Measurements from ENCODE around the gene SLC27A3. TPM values are rescaled to one million over a fixed set of nuclear protein-coding genes. Genes with fewer than 3 reads are reported as not detected.
A peak's percentile ranks its signal among the peaks of the same experiment; 100 is the strongest.
"Not testable (repeated sequence)": the region's sequence is repeated elsewhere in the genome, so short reads cannot be mapped to it uniquely, and the experiment has no call there.

Gene SLC27A3
- total RNA-seq, 1 donor from 2014 or later = 11.5 TPM

DNA sequence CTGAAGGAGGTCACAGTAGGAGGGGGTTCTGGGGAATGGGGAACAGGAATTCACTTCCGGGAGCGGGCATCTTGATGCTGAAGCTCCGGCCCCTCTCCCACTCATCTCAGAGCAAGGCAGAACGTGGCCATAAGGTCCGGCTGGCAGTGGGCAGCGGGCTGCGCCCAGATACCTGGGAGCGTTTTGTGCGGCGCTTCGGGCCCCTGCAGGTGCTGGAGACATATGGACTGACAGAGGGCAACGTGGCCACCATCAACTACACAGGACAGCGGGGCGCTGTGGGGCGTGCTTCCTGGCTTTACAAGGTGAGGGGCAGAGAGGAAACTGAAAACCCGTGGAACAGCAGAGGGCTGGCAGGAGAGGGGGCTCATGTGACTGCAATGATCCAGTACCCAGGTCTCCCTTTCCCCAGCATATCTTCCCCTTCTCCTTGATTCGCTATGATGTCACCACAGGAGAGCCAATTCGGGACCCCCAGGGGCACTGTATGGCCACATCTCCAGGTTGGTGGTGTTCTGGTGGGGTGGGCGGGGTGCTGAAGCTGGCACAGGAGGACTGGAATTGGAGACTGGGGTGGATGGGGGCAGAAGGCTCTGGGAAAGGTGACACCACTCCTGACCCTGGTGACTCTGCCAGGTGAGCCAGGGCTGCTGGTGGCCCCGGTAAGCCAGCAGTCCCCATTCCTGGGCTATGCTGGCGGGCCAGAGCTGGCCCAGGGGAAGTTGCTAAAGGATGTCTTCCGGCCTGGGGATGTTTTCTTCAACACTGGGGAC lies 3.0 kb downstream of the SLC27A3 start:
- H3K4me3 Mint-ChIP-seq (ENCODE audit: low read depth) = no peak overlapping the region
- no peaks in the 10 kb centered on the region for H3K27me3 Mint-ChIP-seq (ENCODE audit: low read depth)
- no peak for DNase-seq (ENCODE audit: low spot score)

DNA sequence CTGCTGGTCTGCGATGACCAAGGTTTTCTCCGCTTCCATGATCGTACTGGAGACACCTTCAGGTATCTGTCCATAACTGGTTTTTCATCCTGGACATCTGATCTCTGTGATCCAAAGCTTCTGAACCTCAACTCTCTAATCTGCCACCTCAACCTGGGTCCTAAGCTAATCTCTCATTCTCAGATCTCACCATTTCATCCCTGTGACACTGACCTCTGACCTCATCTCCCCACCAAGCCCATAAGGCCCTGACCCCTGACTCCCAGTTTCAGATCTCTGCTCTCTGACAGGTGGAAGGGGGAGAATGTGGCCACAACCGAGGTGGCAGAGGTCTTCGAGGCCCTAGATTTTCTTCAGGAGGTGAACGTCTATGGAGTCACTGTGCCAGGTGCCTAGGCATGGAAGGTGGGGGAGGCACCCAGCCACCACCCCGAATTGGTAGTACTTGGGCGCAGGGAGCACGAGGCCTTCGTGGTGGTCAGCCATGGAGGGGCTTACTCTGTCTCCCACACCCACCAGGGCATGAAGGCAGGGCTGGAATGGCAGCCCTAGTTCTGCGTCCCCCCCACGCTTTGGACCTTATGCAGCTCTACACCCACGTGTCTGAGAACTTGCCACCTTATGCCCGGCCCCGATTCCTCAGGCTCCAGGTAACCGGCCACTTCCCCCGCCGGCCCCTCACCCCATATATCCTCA lies 3.8 kb downstream of the SLC27A3 start:
- H3K4me3 Mint-ChIP-seq (ENCODE audit: low read depth) = no peak overlapping the region
- no peaks in the 10 kb centered on the region for H3K27me3 Mint-ChIP-seq (ENCODE audit: low read depth)
- H3K4me1 Mint-ChIP-seq (ENCODE audit: low read depth) = peaks cover 24% of the 10 kb centered on the region
- intact Hi-C loops (cut with micrococcal nuclease) = no loop called here
- peaks cover 17% of the 10 kb centered on the region for H3K36me3 Mint-ChIP-seq (ENCODE audit: low read depth)
- no peaks in the 10 kb centered on the region for H3K9me3 Mint-ChIP-seq
- DNase-seq (ENCODE audit: low spot score) = no peak
- no peak overlapping the region for H3K27ac Mint-ChIP-seq

More for the DNA sequence above, 3.0 kb downstream of the SLC27A3 start:
- H3K36me3 Mint-ChIP-seq (ENCODE audit: low read depth) = peaks cover 23% of the 10 kb centered on the region
- H3K4me1 Mint-ChIP-seq (ENCODE audit: low read depth) = peaks cover 25% of the 10 kb centered on the region
- intact Hi-C loops (cut with micrococcal nuclease) = no loop called here
- no peak overlapping the region for H3K27ac Mint-ChIP-seq
- H3K9me3 Mint-ChIP-seq = no peaks in the 10 kb centered on the region

DNA sequence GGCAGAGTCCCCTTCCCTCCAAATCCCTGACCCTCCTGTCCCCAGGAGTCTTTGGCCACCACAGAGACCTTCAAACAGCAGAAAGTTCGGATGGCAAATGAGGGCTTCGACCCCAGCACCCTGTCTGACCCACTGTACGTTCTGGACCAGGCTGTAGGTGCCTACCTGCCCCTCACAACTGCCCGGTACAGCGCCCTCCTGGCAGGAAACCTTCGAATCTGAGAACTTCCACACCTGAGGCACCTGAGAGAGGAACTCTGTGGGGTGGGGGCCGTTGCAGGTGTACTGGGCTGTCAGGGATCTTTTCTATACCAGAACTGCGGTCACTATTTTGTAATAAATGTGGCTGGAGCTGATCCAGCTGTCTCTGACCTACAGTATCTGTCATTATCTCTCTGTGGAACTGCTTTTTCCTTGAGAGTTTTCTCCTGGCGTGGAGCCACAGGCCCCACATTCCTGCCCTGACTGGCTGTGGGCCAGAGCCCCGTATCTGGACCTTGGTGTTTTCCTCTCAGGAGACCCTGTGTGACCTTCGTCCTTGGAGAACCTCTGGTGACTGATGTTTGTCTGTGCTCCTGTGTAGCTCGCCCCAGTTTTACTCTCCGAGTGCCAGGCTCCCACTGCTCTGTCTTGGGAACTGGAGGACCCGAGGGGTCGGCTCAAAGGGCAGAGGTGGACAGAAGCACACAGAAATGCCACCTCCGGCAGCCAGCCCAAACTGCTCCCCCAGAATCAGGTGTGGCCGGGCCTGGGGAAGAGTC lies 4.8 kb downstream of the SLC27A3 start:
- H3K27me3 Mint-ChIP-seq (ENCODE audit: low read depth) = no peaks in the 10 kb centered on the region
- intact Hi-C loops (cut with micrococcal nuclease) = no loop called here

DNA sequence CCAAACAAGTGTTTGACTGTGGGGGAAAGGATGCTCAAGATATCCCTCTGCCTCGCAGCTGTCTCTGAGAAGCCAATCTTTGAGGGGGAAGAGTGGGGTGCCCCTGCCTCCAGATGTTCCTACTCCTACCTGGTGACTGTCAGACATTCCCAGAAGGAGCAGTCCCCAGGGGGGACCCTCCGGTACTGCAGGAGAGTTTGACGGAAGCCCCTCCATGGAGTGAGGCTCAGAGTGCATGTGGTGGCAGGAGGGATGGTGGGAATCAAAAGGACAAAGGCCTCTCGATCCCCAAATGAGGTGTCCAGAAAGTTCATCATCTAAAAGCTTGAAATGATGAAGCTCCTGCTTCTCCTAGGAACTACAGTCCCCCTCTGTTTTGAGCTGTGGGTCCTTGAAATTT lies 5.3 kb downstream of the SLC27A3 start:
- Mint-ChIP-seq H3K9me3 (no peaks in the 10 kb centered on the region), H3K36me3 (ENCODE audit: low read depth) (peaks cover 8% of the 10 kb centered on the region), H3K4me1 (ENCODE audit: low read depth) (peaks cover 14% of the 10 kb centered on the region), H3K27ac (no peak overlapping the region), H3K27me3 (ENCODE audit: low read depth) (no peaks in the 10 kb centered on the region), H3K4me3 (ENCODE audit: low read depth) (no peak overlapping the region)
- no peak for DNase-seq (ENCODE audit: low spot score)
- intact Hi-C loops (cut with micrococcal nuclease) = no loop called here

More for the DNA sequence above, 4.8 kb downstream of the SLC27A3 start:
- H3K4me1 Mint-ChIP-seq (ENCODE audit: low read depth) = peaks cover 14% of the 10 kb centered on the region
- no peaks in the 10 kb centered on the region for H3K9me3 Mint-ChIP-seq
- H3K27ac Mint-ChIP-seq = no peak overlapping the region
- no peak overlapping the region for H3K4me3 Mint-ChIP-seq (ENCODE audit: low read depth)
- no peak for DNase-seq (ENCODE audit: low spot score)
- H3K36me3 Mint-ChIP-seq (ENCODE audit: low read depth) = peaks cover 8% of the 10 kb centered on the region

DNA sequence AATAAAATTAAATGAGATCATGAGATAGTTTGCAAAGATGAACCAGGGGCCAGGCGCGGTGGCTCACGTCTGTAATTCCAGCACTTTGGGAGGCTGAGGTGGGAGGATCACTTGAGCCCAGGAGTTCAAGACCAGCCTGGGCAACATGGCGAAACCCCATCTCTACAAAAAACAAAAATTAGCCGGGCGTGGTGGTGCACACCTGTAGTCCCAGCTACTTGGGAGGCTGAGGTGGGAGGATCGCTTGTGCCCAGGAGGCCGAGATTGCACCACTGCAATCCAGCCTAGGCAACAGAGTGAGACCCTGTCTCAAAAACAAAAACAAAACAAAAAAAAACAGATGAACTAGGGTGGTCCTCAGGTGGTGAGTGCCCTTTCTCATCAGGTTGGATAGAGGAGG lies 7.4 kb downstream of the SLC27A3 start:
- not testable (repeated sequence) for DNase-seq (ENCODE audit: low spot score); H3K36me3 Mint-ChIP-seq (ENCODE audit: low read depth); H3K4me1 Mint-ChIP-seq (ENCODE audit: low read depth); H3K9me3 Mint-ChIP-seq; H3K27me3 Mint-ChIP-seq (ENCODE audit: low read depth)
- intact Hi-C loops (cut with micrococcal nuclease) = loop anchor here (1.0 kb wide), 1 partner anchor 195 kb away; the partner anchor contains the start of gene JTB
- peak overlapping the region; percentile 96 for H3K27ac Mint-ChIP-seq
- H3K4me3 Mint-ChIP-seq (ENCODE audit: low read depth) = peak overlapping the region; percentile 89

DNA sequence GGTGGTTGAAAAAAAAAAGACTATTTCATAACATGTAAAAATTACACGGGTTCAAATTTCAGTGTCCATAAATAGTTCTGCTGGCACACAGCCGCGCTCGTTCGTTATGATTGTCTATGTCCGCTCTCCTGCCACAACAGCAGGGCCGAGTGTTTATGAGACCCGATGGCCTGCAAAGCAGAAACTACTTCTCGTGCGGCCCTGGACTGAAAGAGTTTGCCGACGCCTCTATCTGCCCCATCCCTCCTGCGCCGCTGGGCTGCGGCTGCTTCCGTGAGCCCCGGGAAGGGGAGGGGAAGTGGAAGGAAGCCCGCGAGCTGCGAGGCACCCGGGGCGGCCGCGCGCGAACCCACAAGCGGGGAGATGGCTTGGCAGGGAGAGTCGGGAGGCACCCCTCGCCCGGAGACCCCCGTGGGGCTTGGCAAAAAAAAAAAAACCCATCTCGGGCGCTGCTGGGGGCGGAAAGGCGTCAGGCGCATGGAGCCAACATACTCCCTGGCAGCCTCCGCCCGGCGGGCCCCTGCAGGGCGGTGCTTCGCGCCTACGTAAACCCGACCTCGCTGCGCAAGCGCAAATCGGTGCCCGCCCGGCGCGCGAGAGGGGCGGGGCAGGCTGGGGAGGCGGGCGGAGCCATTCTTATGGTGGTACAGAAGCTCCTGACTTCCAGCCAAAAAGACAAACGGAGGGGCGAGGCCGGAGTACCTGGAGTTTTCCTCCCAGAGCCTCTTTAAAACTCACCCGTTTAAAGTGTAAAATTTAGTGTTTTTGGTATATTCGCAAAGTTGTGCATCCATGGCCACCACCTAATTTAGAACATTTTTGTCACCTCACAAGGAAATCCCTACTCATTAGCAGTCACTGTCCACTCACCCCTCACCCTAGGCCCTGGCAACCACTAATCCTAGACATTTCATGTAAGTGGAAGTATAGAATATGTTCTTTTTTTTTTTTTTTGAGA lies 8.3 kb downstream of the SLC27A3 start:
- peak overlapping the region; percentile 89 for H3K4me3 Mint-ChIP-seq (ENCODE audit: low read depth)
- no peaks in the 10 kb centered on the region for H3K9me3 Mint-ChIP-seq
- no peaks in the 10 kb centered on the region for H3K27me3 Mint-ChIP-seq (ENCODE audit: low read depth)
- peak; percentile 89 for DNase-seq (ENCODE audit: low spot score)
- H3K36me3 Mint-ChIP-seq (ENCODE audit: low read depth) = peaks cover 3% of the 10 kb centered on the region
- H3K27ac Mint-ChIP-seq = peak overlapping the region; percentile 96
- peaks cover 4% of the 10 kb centered on the region for H3K4me1 Mint-ChIP-seq (ENCODE audit: low read depth)
- intact Hi-C loops (cut with micrococcal nuclease) = loop anchor here (1.0 kb wide), 1 partner anchor 194 kb away; the partner anchor contains the start of gene JTB

DNA sequence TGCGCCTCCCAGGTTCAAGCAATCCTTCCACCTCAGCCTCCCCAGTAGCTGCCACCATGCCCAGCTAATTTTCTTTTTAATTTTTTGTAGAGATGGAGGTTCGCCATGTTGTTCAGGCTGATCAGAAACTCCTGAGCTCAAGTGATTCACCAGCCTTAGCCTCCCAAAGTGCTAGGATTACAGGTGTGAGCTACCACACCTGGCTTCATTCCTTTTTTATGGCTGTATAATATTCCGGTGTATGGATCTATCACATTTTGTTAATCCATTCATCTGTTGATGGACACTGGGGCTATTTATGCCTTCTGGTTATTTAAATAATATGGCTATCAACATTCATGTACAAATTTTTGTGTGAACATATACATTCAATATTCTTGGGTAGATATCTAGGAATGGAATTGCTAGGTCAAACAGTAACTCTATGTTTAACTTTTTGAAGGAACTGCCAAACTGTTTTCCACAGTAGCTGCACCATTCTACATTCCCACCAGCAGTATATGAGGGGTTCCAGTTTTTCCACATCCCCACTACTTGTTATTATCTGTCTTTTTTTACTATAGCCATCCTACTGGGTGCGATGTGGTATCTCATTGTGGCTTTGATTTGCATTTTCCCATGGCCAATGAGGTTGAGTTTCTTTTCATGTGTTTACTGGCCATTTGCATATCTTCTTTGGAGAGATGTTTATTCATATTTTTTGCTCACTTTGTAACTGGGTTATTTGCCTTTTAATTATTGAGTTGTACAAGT lies 11.0 kb downstream of the SLC27A3 start:
- Mint-ChIP-seq H3K4me1 (ENCODE audit: low read depth) (peaks cover 25% of the 10 kb centered on the region), H3K27ac (no peak overlapping the region), H3K27me3 (ENCODE audit: low read depth) (no peaks in the 10 kb centered on the region), H3K4me3 (ENCODE audit: low read depth) (no peak overlapping the region), H3K9me3 (no peaks in the 10 kb centered on the region), H3K36me3 (ENCODE audit: low read depth) (no peaks in the 10 kb centered on the region)
- no peak for DNase-seq (ENCODE audit: low spot score)
- intact Hi-C loops (cut with micrococcal nuclease) = no loop called here

DNA sequence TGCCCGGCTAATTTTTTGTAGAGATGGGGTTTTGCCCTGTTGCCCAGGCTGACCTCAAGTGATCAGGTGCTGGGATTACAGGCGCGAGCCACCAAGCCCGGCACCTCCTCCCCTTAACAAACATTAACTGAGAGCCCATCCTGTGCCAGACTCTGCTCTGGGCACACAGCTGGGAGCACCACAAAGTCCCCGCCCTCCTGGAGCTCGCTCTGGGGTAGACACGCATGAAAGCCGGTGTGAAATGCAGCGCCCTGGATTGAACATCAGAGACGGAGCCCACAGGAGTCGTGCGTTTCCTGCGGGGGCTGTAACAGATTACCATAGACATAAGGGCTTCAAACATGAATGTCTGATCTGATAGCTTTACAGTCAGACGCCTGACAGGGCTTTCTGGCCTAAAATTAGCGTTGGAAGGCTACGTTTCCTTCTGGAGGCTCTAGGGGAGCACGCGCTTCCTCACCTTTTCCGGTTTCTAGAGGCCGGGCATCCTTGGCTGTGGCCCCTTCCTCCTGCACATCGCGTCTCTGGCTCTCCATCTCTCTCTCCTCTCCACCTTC lies 14.3 kb downstream of the SLC27A3 start:
- H3K36me3 Mint-ChIP-seq (ENCODE audit: low read depth) = no peaks in the 10 kb centered on the region
- H3K4me1 Mint-ChIP-seq (ENCODE audit: low read depth) = peaks cover 31% of the 10 kb centered on the region
- H3K27me3 Mint-ChIP-seq (ENCODE audit: low read depth) = no peaks in the 10 kb centered on the region
- H3K9me3 Mint-ChIP-seq = no peaks in the 10 kb centered on the region
- H3K4me3 Mint-ChIP-seq (ENCODE audit: low read depth) = peak overlapping the region; percentile 20
- DNase-seq (ENCODE audit: low spot score) = no peak
- H3K27ac Mint-ChIP-seq = peak overlapping the region; percentile 93
- intact Hi-C loops (cut with micrococcal nuclease) = loop anchor here (5.0 kb wide), 2 partner anchors 133 to 368 kb away; partner anchors contain the start of genes GATAD2B and NUP210L

DNA sequence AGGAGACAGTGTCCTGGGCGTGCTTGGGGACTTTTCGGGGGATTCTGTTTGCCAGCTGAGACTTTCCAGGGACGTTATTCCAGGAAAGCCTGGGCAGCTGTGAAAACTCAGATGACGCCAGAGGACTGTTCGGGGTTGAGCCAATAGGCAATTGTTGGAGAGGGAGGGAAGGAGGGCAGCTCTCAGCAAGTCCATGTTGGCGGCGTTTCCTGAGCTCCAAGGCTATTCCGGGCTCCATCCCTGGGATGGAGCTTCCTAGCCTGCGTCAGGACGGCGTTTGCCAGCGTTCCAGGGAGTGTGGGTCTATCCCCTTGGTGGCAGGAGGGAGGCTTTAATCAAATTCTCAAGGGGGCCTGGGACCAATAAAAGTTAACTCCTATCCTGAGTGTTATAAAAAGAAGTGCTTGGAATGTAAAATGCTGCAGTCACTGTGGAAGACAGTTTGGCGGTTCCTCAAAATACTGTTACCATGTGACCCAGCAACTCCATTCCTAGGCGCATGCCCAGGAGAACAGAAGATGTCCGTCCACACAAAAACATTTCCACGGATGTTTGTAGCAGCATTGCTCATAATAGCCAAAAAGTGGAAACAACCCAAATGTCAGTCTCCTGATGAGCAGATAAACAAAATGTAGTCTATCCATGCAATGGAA lies 15.2 kb downstream of the SLC27A3 start:
- no peak for DNase-seq (ENCODE audit: low spot score)
- intact Hi-C loops (cut with micrococcal nuclease) = loop anchor here (5.0 kb wide), 2 partner anchors 132 to 367 kb away; partner anchors contain the start of genes GATAD2B and NUP210L
- no peaks in the 10 kb centered on the region for H3K27me3 Mint-ChIP-seq (ENCODE audit: low read depth)
- H3K9me3 Mint-ChIP-seq = no peaks in the 10 kb centered on the region
- H3K36me3 Mint-ChIP-seq (ENCODE audit: low read depth) = no peaks in the 10 kb centered on the region
- peak overlapping the region; percentile 52 for H3K4me3 Mint-ChIP-seq (ENCODE audit: low read depth)
- H3K27ac Mint-ChIP-seq = peak overlapping the region; percentile 93
- H3K4me1 Mint-ChIP-seq (ENCODE audit: low read depth) = peaks cover 31% of the 10 kb centered on the region

DNA sequence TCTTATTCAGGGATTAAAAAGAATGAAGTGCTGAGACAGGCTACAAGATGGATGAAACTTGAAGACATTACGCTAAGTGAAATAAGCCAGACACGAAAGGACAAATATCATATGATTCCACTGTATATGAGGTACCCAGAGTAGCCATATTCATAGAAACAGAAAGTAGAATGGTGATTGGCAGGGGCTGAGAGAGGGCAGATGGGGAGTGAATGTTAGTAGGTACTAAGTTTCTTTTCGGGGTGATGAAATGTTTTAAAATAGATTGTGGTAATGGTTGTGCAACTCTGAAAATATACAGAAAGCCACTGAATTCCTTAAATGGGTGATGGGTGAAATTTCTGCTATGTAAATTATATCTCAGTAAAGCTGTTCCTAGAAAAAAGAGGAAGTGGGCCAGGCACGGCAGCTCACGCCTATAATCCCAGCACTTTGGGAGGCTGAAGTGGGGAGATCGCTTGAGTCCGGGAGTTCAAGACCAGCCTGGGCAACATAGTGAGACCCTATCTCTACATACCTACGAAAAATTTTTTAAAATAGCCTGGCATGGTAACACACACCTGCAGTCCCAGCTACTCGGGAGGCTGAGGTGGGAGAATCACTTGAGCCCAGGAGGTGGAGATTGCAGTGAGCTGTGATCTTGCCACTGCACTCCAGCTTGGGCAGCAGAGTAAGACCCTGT lies 15.9 kb downstream of the SLC27A3 start:
- Mint-ChIP-seq H3K27ac (peak overlapping the region; percentile 93), H3K4me3 (ENCODE audit: low read depth) (peak overlapping the region; percentile 52), H3K36me3 (ENCODE audit: low read depth) (no peaks in the 10 kb centered on the region), H3K9me3 (no peaks in the 10 kb centered on the region), H3K4me1 (ENCODE audit: low read depth) (peaks cover 31% of the 10 kb centered on the region), H3K27me3 (ENCODE audit: low read depth) (no peaks in the 10 kb centered on the region)
- DNase-seq (ENCODE audit: low spot score) = peak; percentile 24
- intact Hi-C loops (cut with micrococcal nuclease) = loop anchor here (1.0 to 5.0 kb wide), 3 partner anchors 120 to 366 kb away; partner anchors contain the start of genes GATAD2B and NUP210L
